HCT116 (cell line): Measurements from ENCODE around the gene SRF. TPM values are rescaled to one million over a fixed set of nuclear protein-coding genes. Genes with fewer than 3 reads are reported as not detected.

ENCODE experiments used
- ATAC-seq: fragments of 200-7000 bp; cut with Tn5 transposase; 2 replicates; pipeline ENCODE4 v1.9.1; 2020; ENCODE audit warnings: mild to moderate bottlenecking, moderate library complexity
- BruUV-seq: library from RNA; stranded (reverse); fragments of 400-500 nt; replicated peaks from 2 replicates; lab custom pipeline; 2021; lab: Mats Ljungman, UMichigan
- CTCF ChIA-PET: fragments of 300-600 bp; sonication (Branson Sonifier 250); formaldehyde crosslinking; loops from one replicate; lab custom pipeline; 2021; ENCODE audit warnings: antibody characterized with exemption; lab: Charles Lee
- POLR2A ChIA-PET: fragments of 300-600, 350-600 bp; sonication (Branson Sonifier 250); formaldehyde crosslinking; loops from one replicate; lab custom pipeline; 2021; ENCODE audit warnings: antibody characterized with exemption; lab: Charles Lee
- RAD21 ChIA-PET, 2 experiments: fragments of 300-600 bp; sonication (Branson Sonifier 250); formaldehyde crosslinking; loops; one replicate each; lab custom pipeline; 2023; ENCODE audit warnings: low total read pairs in 2 of 2; ENCODE audit not compliant: uncharacterized antibody in 2 of 2, unreplicated experiment in 2 of 2, low non-redundant PET in 1 of 2; lab: Charles Lee
- DNase-seq: peaks from one replicate; pipeline ENCODE4 v3.0.0-alpha.2; 2010; ENCODE audit warnings: low read depth, low spot score
- H2AFZ ChIP-seq: fragments of 200-600 bp; shearing (Covaris generic), sonication (generic); 2 replicates; pipeline ENCODE4 v1.6.1; 2017; ENCODE audit warnings: low read depth, mixed run types, mixed read lengths, antibody characterized with exemption, low read length; ENCODE audit not compliant: poor library complexity, severe bottlenecking
- H3K27ac ChIP-seq: 2 replicates; pipeline ENCODE4 v1.5.1; 2012; ENCODE audit warnings: low read depth, low read length
- H3K27me3 ChIP-seq: fragments of 200-600 bp; sonication (generic); 2 replicates; pipeline ENCODE4 v1.6.1; 2016; ENCODE audit warnings: mixed run types, low read length, mixed read lengths; ENCODE audit not compliant: insufficient read depth
- H3K36me3 ChIP-seq, 2 experiments: fragments of 200-500 bp in 1 of 2; fragments of 200-600 bp in 1 of 2; sonication (Bioruptor generic) in 1 of 2; sonication (generic) in 1 of 2; 2 replicates each; pipeline versions ENCODE4 v1.5.1 to v1.6.1; 2014 to 2016; ENCODE audit warnings: low read length in 2 of 2, inconsistent platforms in 1 of 2, mixed read lengths in 1 of 2, mixed run types in 1 of 2; ENCODE audit not compliant: insufficient read depth in 2 of 2, control insufficient read depth in 1 of 2
- H3K4me1 ChIP-seq, 2 experiments: fragments of 200-600 bp in 1 of 2; sonication (generic) in 1 of 2; 2 replicates each; pipeline versions ENCODE4 v1.5.1 to v1.6.1; 2012 to 2017; ENCODE audit warnings: low read length in 2 of 2, inconsistent platforms in 1 of 2, mild to moderate bottlenecking in 1 of 2, mixed read lengths in 1 of 2, mixed run types in 1 of 2, moderate library complexity in 1 of 2; ENCODE audit not compliant: insufficient read depth in 2 of 2, control insufficient read depth in 1 of 2
- H3K4me2 ChIP-seq: fragments of 200-600 bp; sonication (generic); 2 replicates; pipeline ENCODE4 v1.6.1; 2017; ENCODE audit warnings: mixed run types, low read length, mixed read lengths
- H3K4me3 ChIP-seq, 2 experiments: fragments of 200-600 bp in 1 of 2; sonication (generic) in 1 of 2; replicated peaks in 1 of 2; 2 replicates each; pipeline ENCODE4 v1.5.1; 2011 to 2016; ENCODE audit warnings: low read length in 2 of 2, control low read depth in 1 of 2, low read depth in 1 of 2, mild to moderate bottlenecking in 1 of 2, mixed read lengths in 1 of 2, mixed run types in 1 of 2
- H3K79me2 ChIP-seq: fragments of 200-600 bp; sonication (generic); 2 replicates; pipeline ENCODE4 v1.6.1; 2017; ENCODE audit warnings: mild to moderate bottlenecking, mixed run types, low read length, moderate library complexity, mixed read lengths; ENCODE audit not compliant: insufficient read depth
- H3K9ac ChIP-seq: fragments of 200-600 bp; sonication (generic); 2 replicates; pipeline ENCODE4 v1.6.1; 2016; ENCODE audit warnings: low read length, mixed read lengths
- H3K9me2 ChIP-seq: fragments of 200-600 bp; sonication (generic), shearing (Covaris generic); 2 replicates; pipeline ENCODE4 v1.6.1; 2017; ENCODE audit warnings: mixed run types, mild to moderate bottlenecking, moderate library complexity; ENCODE audit not compliant: insufficient read depth
- H3K9me3 ChIP-seq, 2 experiments: fragments of 200-500 bp in 1 of 2; fragments of 200-600 bp in 1 of 2; sonication (Bioruptor generic) in 1 of 2; sonication (generic) in 1 of 2; 2 replicates each; pipeline ENCODE4 v1.6.1; 2014 to 2017; ENCODE audit warnings: low read length in 2 of 2, mixed read lengths in 2 of 2, inconsistent platforms in 1 of 2, low read depth in 1 of 2, mild to moderate bottlenecking in 1 of 2, mixed run types in 1 of 2, moderate library complexity in 1 of 2; ENCODE audit not compliant: control insufficient read depth in 1 of 2, insufficient read depth in 1 of 2
- H4K20me1 ChIP-seq: fragments of 200-600 bp; sonication (generic), shearing (Covaris generic); 2 replicates; pipeline ENCODE4 v1.6.1; 2017; ENCODE audit warnings: mixed run types, mild to moderate bottlenecking, moderate library complexity; ENCODE audit not compliant: insufficient read depth
- ATF3 ChIP-seq: IDR thresholded peaks from 2 replicates; pipeline ENCODE4 v1.6.1; 2012
- CBX3 ChIP-seq: IDR thresholded peaks from 2 replicates; pipeline ENCODE4 v1.6.1; 2012; ENCODE audit warnings: low read depth
- CEBPB ChIP-seq: IDR thresholded peaks from 2 replicates; pipeline ENCODE4 v1.6.1; 2012; ENCODE audit warnings: low read depth
- CTCF ChIP-seq, 3 experiments: fragments of 200-600 bp in 1 of 3; sonication (generic) in 1 of 3; IDR thresholded peaks in 2 of 3; conservative IDR thresholded peaks in 1 of 3; 2 replicates each; pipeline ENCODE4 v1.5.1; 2012 to 2017; ENCODE audit warnings: low read depth in 2 of 3, low read length in 2 of 3, antibody characterized with exemption in 1 of 3, borderline replicate concordance in 1 of 3, control low read depth in 1 of 3, mild to moderate bottlenecking in 1 of 3, mixed read lengths in 1 of 3, mixed run types in 1 of 3, moderate library complexity in 1 of 3; ENCODE audit not compliant: insufficient read depth in 1 of 3
- EZH2phosphoT487 ChIP-seq: fragments of 200-600 bp; IDR thresholded peaks from 2 replicates; pipeline ENCODE4 v1.6.1; 2018; ENCODE audit warnings: antibody characterized with exemption, borderline replicate concordance
- JUND ChIP-seq: IDR thresholded peaks from 2 replicates; pipeline ENCODE4 v1.6.1; 2012
- MAX ChIP-seq: IDR thresholded peaks from 2 replicates; pipeline ENCODE4 v1.6.1; 2012
- REST ChIP-seq: IDR thresholded peaks from 2 replicates; pipeline ENCODE4 v1.6.1; 2012; ENCODE audit warnings: low read depth
- TCF7L2 ChIP-seq: IDR thresholded peaks from 2 replicates; pipeline ENCODE4 v1.7.0; 2011; ENCODE audit warnings: borderline replicate concordance, inconsistent platforms; ENCODE audit not compliant: insufficient read depth, insufficient read length; ENCODE audit errors: extremely low read depth
- ZBTB33 ChIP-seq: IDR thresholded peaks from 2 replicates; pipeline ENCODE4 v1.6.1; 2011; ENCODE audit warnings: mild to moderate bottlenecking, low read length, moderate library complexity; ENCODE audit not compliant: insufficient replicate concordance; ENCODE audit errors: extremely low read depth
- ZNF274 ChIP-seq: fragments of 200-500 bp; sonication (Bioruptor generic); IDR thresholded peaks from 2 replicates; pipeline ENCODE4 v1.6.1; 2014; ENCODE audit warnings: mild to moderate bottlenecking, low read depth, low read length, inconsistent platforms
- intact Hi-C: fragments of 100-400 bp; cut with micrococcal nuclease; formaldehyde crosslinking; loops from 2 replicates; pipeline ENCODE4 v1.10.0; 2022
- total RNA-seq: library from RNA; stranded (reverse); gene quantifications from one replicate; pipeline ENCODE4 v1.2.1, GENCODE V29; 2021; ENCODE audit not compliant: unreplicated experiment

SRF gene
- total RNA-seq, 1 experiment from 2014 or later = 28.1 TPM

- TF ChIP-seq REST (no peak), MAX (no peak), JUND (no peak), ZNF274 (no peak)
- TF ChIP-seq, all 23 proteins: peak for 0
Observed at GRCh38 chr6:43125555-43125954, 45.5 kb upstream of the SRF start (continued).

- POLR2A ChIA-PET = no interaction called here
Observed at GRCh38 chr6:43127180-43127579, 43.9 kb upstream of the SRF start.

More at GRCh38 chr6:43127180-43127579, 43.9 kb upstream of the SRF start:
- H3K36me3 ChIP-seq = peaks cover 0 to 4% of the 10 kb centered on the region in 2 experiments; a peak in 2 of 4 replicates
- RAD21 ChIA-PET = no interaction called here
- no peak overlapping the region for H3K4me2 ChIP-seq
- H3K27me3 ChIP-seq = no peaks in the 10 kb centered on the region
- CTCF ChIA-PET = no interaction called here
- TF ChIP-seq EZH2phosphoT487 (no peak), ATF3 (no peak), CTCF (IDR thresholded peaks at IDR 0.05 in 2 of 3, conservative IDR thresholded peaks at IDR 0.05 in 1 of 3; ENCODE audit: borderline replicate concordance in 1 of 3, insufficient read depth in 1 of 3, low read depth in 2 of 3, low read length in 2 of 3) (no peak), TCF7L2 (no peak), ZBTB33 (no peak), MAX (no peak), CBX3 (no peak), CEBPB (no peak), REST (no peak)
- TF ChIP-seq, all 23 proteins: peak for 0
- no peak overlapping the region for H2AFZ ChIP-seq
- DNase-seq (no peak), ATAC-seq (no peak)
- H3K4me3 ChIP-seq = no peak overlapping the region
- H3K4me1 ChIP-seq = peaks cover 51 to 54% of the 10 kb centered on the region in 2 experiments
- H3K27ac ChIP-seq = no peak overlapping the region
- intact Hi-C loops = no loop called here
- BruUV-seq = no TSS peak
- H4K20me1 ChIP-seq = no peaks in the 10 kb centered on the region
- no peaks in the 10 kb centered on the region for H3K9me2 ChIP-seq
- H3K9ac ChIP-seq = no peak overlapping the region
- peaks cover 32% of the 10 kb centered on the region; the same call in 1 of the 2 replicates for H3K79me2 ChIP-seq
- H3K9me3 ChIP-seq = no peaks in the 10 kb centered on the region
